GM12878 (cell line): ENCODE measurements around the gene CUL9. TPM values are rescaled to one million over a fixed set of nuclear protein-coding genes. Genes with fewer than 3 reads are reported as not detected.

Experiments
- ATAC-seq: fragments of 200-7000 bp; cut with Tn5 transposase; 3 replicates; pipeline ENCODE4 v1.9.1; 2020; ENCODE audit warnings: mild to moderate bottlenecking, moderate library complexity
- BruUV-seq: library from RNA; stranded (reverse); fragments of 400-500 nt; replicated peaks from 2 replicates; lab custom pipeline; 2021; lab: Mats Ljungman, UMichigan
- CTCF ChIA-PET: fragments of 300-600 bp; sonication (Branson Sonifier 250); formaldehyde crosslinking; extraction: SDS; loops from one replicate; lab custom pipeline; 2021; ENCODE audit warnings: inconsistent platforms; lab: Yijun Ruan, JAX
- POLR2A ChIA-PET: fragments of 350-600 bp; formaldehyde crosslinking; extraction: SDS; loops from one replicate; lab custom pipeline; 2021; ENCODE audit warnings: inconsistent platforms; lab: Charles Lee
- RAD21 ChIA-PET: fragments of 300-600 bp; sonication (Branson Sonifier 250); formaldehyde crosslinking; loops from one replicate; lab custom pipeline; 2023; ENCODE audit warnings: antibody characterized with exemption; ENCODE audit not compliant: unreplicated experiment; lab: Charles Lee
- SMC1A ChIA-PET: fragments of 300-600 bp; sonication (Branson Sonifier 250); formaldehyde crosslinking; loops from one replicate; lab custom pipeline; 2023; ENCODE audit not compliant: unreplicated experiment, uncharacterized antibody; lab: Charles Lee
- DNase-seq: peaks from one replicate; pipeline ENCODE4 v3.0.0-alpha.2; 2011; ENCODE audit warnings: low read depth, low spot score
- FAIRE-seq: peaks from 3 replicates; lab custom pipeline; 2011; peaks lifted over from hg19 to GRCh38; lab: Jason Lieb, UNC
- H2AFZ ChIP-seq: 2 replicates; pipeline ENCODE4 v1.6.0; 2011; ENCODE audit warnings: low read depth, low read length, control low read depth; ENCODE audit not compliant: control insufficient read depth
- H3K27ac ChIP-seq: 2 replicates; pipeline ENCODE4 v1.5.1; 2011; ENCODE audit warnings: control low read depth; ENCODE audit not compliant: control insufficient read depth, insufficient read depth
- H3K27me3 ChIP-seq, 2 experiments: replicated peaks in 1 of 2; 2 replicates each; pipeline versions ENCODE4 v1.6.0 to v1.6.1; 2011; ENCODE audit warnings: low read length in 1 of 2; ENCODE audit not compliant: control insufficient read depth in 2 of 2, insufficient read depth in 2 of 2
- H3K36me3 ChIP-seq, 2 experiments: 2 replicates each; pipeline ENCODE4 v1.5.1; 2011; ENCODE audit warnings: low read length in 1 of 2; ENCODE audit not compliant: control insufficient read depth in 2 of 2, insufficient read depth in 2 of 2
- H3K4me1 ChIP-seq: 2 replicates; pipeline ENCODE4 v1.6.1; 2011; ENCODE audit warnings: mild to moderate bottlenecking, low read length, moderate library complexity, mixed read lengths; ENCODE audit not compliant: control insufficient read depth, insufficient read depth
- H3K4me2 ChIP-seq: 2 replicates; pipeline ENCODE4 v1.6.0; 2011; ENCODE audit warnings: control low read depth; ENCODE audit not compliant: control insufficient read depth, insufficient read depth
- H3K4me3 ChIP-seq: fragments of 200-600 bp; sonication (generic); 2 replicates; pipeline ENCODE4 v1.5.1; 2016
- H3K79me2 ChIP-seq: 2 replicates; pipeline ENCODE4 v1.6.0; 2011; ENCODE audit warnings: low read length; ENCODE audit not compliant: control insufficient read depth, insufficient read depth
- H3K9ac ChIP-seq: 2 replicates; pipeline ENCODE4 v1.8.0; 2011; ENCODE audit warnings: low read length, control low read depth, mixed read lengths; ENCODE audit not compliant: control insufficient read depth, insufficient read depth
- H3K9me3 ChIP-seq: replicated peaks from 3 replicates; pipeline ENCODE4 v1.5.1; 2011; ENCODE audit warnings: mild to moderate bottlenecking, low read length; ENCODE audit not compliant: control insufficient read depth, insufficient read depth
- H4K20me1 ChIP-seq: 2 replicates; pipeline ENCODE4 v1.6.0; 2011; ENCODE audit not compliant: control insufficient read depth, insufficient read depth
- CEBPZ ChIP-seq: fragments of 150-350 bp; IDR thresholded peaks from 2 replicates; pipeline ENCODE4 v1.6.1; 2016; ENCODE audit warnings: low read depth, low read length
- EGR1 ChIP-seq, 2 experiments: IDR thresholded peaks; 1 replicate in 1 of 2; 2 replicates in 1 of 2; pipeline ENCODE4 v1.6.1; 2011 to 2012; ENCODE audit warnings: low read depth in 2 of 2, low read length in 2 of 2, borderline replicate concordance in 1 of 2, mild to moderate bottlenecking in 1 of 2, moderate library complexity in 1 of 2
- ELK1 ChIP-seq: IDR thresholded peaks from 2 replicates; pipeline ENCODE4 v1.6.1; 2012; ENCODE audit warnings: low read depth, low read length, improper control_type of control experiment
- HCFC1 ChIP-seq: fragments of 150-350 bp; IDR thresholded peaks from 2 replicates; pipeline ENCODE4 v1.6.1; 2014; ENCODE audit warnings: low read length
- NFIC ChIP-seq: IDR thresholded peaks from 2 replicates; pipeline ENCODE4 v1.6.1; 2012; ENCODE audit warnings: low read depth, mild to moderate bottlenecking, inconsistent platforms, low read length, moderate library complexity
- NFYA ChIP-seq: IDR thresholded peaks from 2 replicates; pipeline ENCODE4 v1.6.1; 2011; ENCODE audit warnings: low read depth, mild to moderate bottlenecking, low read length, improper control_type of control experiment, borderline replicate concordance
- RB1 ChIP-seq: fragments of 450-650 bp; formaldehyde crosslinking; IDR thresholded peaks from 2 replicates; pipeline ENCODE4 v1.6.1; 2017; ENCODE audit warnings: mild to moderate bottlenecking, borderline replicate concordance
- RELB ChIP-seq: fragments of 450-650 bp; IDR thresholded peaks from 2 replicates; pipeline ENCODE4 v1.6.1; 2017; ENCODE audit warnings: low read depth, mild to moderate bottlenecking, moderate library complexity
- SREBF1 ChIP-seq: IDR thresholded peaks from 2 replicates; pipeline ENCODE4 v1.6.1; 2012; ENCODE audit warnings: mild to moderate bottlenecking, low read length
- SUPT20H ChIP-seq: IDR thresholded peaks from 2 replicates; pipeline ENCODE4 v1.6.1; 2011; ENCODE audit warnings: low read depth, mild to moderate bottlenecking, low read length, moderate library complexity, borderline replicate concordance; ENCODE audit not compliant: control insufficient read depth
- ZNF687 ChIP-seq: fragments of 450-650 bp; IDR thresholded peaks from 2 replicates; pipeline ENCODE4 v1.6.1; 2017; ENCODE audit warnings: mild to moderate bottlenecking, moderate library complexity
- ZSCAN29 ChIP-seq: fragments of 450-650 bp; IDR thresholded peaks from 2 replicates; pipeline ENCODE4 v1.6.1; 2017; ENCODE audit warnings: mild to moderate bottlenecking, moderate library complexity
- WGBS: methylation state at CpG from one replicate; pipeline ENCODE4 v1.1.6; 2016; ENCODE audit warnings: low lambda C conversion rate; ENCODE audit not compliant: insufficient replicate concordance, insufficient coverage; ENCODE audit errors: missing lambda C conversion rate; 5-methylcytosine and 5-hydroxymethylcytosine counted together
- in situ Hi-C: fragments of 300-500 bp; cut with MboI; formaldehyde crosslinking; loops from 9 replicates; pipeline ENCODE4 v1.14.3; 2018; ENCODE audit warnings: mixed read lengths
- intact Hi-C: fragments of 100-400 bp; cut with micrococcal nuclease; formaldehyde crosslinking; loops from one replicate; pipeline ENCODE4 v1.14.2; 2022; ENCODE audit not compliant: unreplicated experiment
- polyA plus RNA-seq, 11 experiments: library from polyadenylated mRNA; depleted of rRNA in 4 of 11; unstranded in 6 of 11; stranded (reverse) in 5 of 11; fragments of >200 nt; fragmentation: Nextera tagmentation in 4 of 11; fragmentation: Illumina TruSeq in 1 of 11; extraction: Ambion mirVana in 4 of 11; extraction: Trizol in 1 of 11; gene quantifications; 1 replicate in 1 of 11; 2 replicates in 10 of 11; pipeline versions ENCODE4 v1.2.1 to v1.2.3, GENCODE V29; 2011 to 2016; ENCODE audit warnings: inconsistent platforms in 2 of 11, missing spikeins in 2 of 11, low read depth in 1 of 11
- total RNA-seq, 4 experiments: library from RNA; depleted of rRNA in 3 of 4; stranded (reverse); fragments of >200 nt in 3 of 4; fragmentation: Illumina TruSeq in 1 of 4; extraction: Trizol in 1 of 4; gene quantifications; 2 replicates each; pipeline versions ENCODE4 v1.2.1 to v1.2.3, GENCODE V29; 2013 to 2021

Gene CUL9
- total and polyA plus RNA-seq, 10 of the 15 experiments (the other 5 are each of a cell fraction or from before 2014, with no cell fraction given): 1.2 to 48.3 (median 17.2) TPM

- TF ChIP-seq CEBPZ: no peak
These were observed 18.5 kb downstream of the CUL9 start (continued) for GRCh38 chr6:43200541-43200940.

DNA sequence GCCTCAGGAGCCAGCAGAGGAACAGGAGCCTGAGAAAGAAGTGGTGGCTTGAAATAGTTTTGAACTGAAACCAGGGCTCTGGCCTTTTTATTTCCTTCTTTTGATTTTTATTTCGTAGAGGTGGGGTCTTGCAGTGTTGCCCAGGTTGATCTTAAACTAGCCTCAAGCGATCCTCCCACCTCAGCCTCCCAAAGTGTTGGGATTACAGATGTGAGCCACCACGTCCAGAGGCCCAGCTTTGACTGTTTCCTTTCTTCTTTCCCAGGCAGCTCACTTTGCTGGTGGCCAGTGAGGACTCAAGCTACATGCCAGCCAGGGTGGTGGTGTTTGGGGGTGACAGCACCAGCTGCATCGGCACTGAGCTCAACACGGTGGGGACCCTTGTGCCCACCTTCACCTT lies 20.5 kb downstream of the CUL9 start:
- Histone ChIP-seq H3K79me2 (no peaks in the 10 kb centered on the region), H4K20me1 (no peaks in the 10 kb centered on the region), H2AFZ (no peak overlapping the region), H3K27me3 (no peaks in the 10 kb centered on the region), H3K27ac (no peak overlapping the region), H3K9me3 (no peaks in the 10 kb centered on the region), H3K4me3 (no peak overlapping the region), H3K9ac (no peak overlapping the region), H3K4me2 (no peak overlapping the region), H3K36me3 (peaks cover 0 to 9% of the 10 kb centered on the region in 2 experiments; a peak in 2 of 4 replicates), H3K4me1 (no peaks in the 10 kb centered on the region)
- in situ Hi-C loops: no loop called here
- ChIA-PET RAD21 (no interaction called here), CTCF (interaction anchor here (0.7 kb wide), 1 partner anchor 304 kb away, joined by 4 read pairs; no protein-coding TSS in a partner anchor), SMC1A (interaction anchor here (1.8 kb wide), 1 partner anchor 28 kb away, joined by 3 read pairs; no protein-coding TSS in a partner anchor), POLR2A (interaction anchor here (0.6 kb wide), 1 partner anchor 133 kb away, joined by 3 read pairs; no protein-coding TSS in a partner anchor)
- no TSS peak for BruUV-seq
- FAIRE-seq: no peak
- no peak for DNase-seq
- WGBS: 62% methylated on average over 5 of the region's 5 CpGs
- intact Hi-C loops: no loop called here
- ATAC-seq: no peak
- TF ChIP-seq NFYA: no peak
- TF ChIP-seq ELK1: no peak
- TF ChIP-seq SREBF1: no peak
- no peak for TF ChIP-seq EGR1 (IDR thresholded peaks at IDR 0.05; ENCODE audit: borderline replicate concordance in 1 of 2, low read depth in 2 of 2, low read length in 2 of 2)
- no peak for TF ChIP-seq RB1
- TF ChIP-seq RELB: no peak
- TF ChIP-seq HCFC1: no peak
- TF ChIP-seq SUPT20H: no peak
- TF ChIP-seq NFIC: no peak
- TF ChIP-seq ZSCAN29: no peak
- TF ChIP-seq ZNF687: no peak
